Thyroid gland (tissue), 4 donors: ENCODE measurements around the gene ZNF443.

Experiments
- CTCF ChIP-seq, 6 experiments: fragments of 200-600 bp in 3 of 6; fragments of 450-650 bp in 3 of 6; sonication (generic) in 3 of 6; IDR thresholded peaks; one replicate each; pipeline ENCODE4 v1.5.1; 2016 to 2019; ENCODE audit warnings: antibody characterized with exemption in 6 of 6, mild to moderate bottlenecking in 2 of 6, inconsistent platforms in 1 of 6, moderate library complexity in 1 of 6
- POLR2A ChIP-seq, 2 donors: fragments of 450-650 bp; IDR thresholded peaks; one replicate each; pipeline ENCODE4 v1.6.1; 2017; ENCODE audit warnings: antibody characterized with exemption in 2 of 2, mild to moderate bottlenecking in 2 of 2, moderate library complexity in 1 of 2

- TF ChIP-seq CTCF (IDR thresholded peaks at IDR 0.05) (no peak), POLR2A (IDR thresholded peaks at IDR 0.05) (no peak)
Measured at GRCh38 chr19:12484011-12484370, 43.2 kb upstream of the ZNF443 start.
